Gastroesophageal sphincter (tissue), 3 donors: ENCODE results near the gene FTMT.
"Not testable (repeated sequence)": the region's sequence is repeated elsewhere in the genome, so short reads cannot be mapped to it uniquely, and the experiment has no call there.

Experiments
- CTCF ChIP-seq, 4 experiments: fragments of 200-600 bp in 2 of 4; fragments of 450-650 bp in 2 of 4; sonication (generic) in 1 of 4; IDR thresholded peaks; one replicate each; pipeline ENCODE4 v1.5.1; 2017 to 2019; ENCODE audit warnings: antibody characterized with exemption in 4 of 4, mild to moderate bottlenecking in 2 of 4, moderate library complexity in 2 of 4
- EP300 ChIP-seq: sonication (generic); formaldehyde crosslinking; IDR thresholded peaks from one replicate; pipeline ENCODE4 v1.6.1; 2017; ENCODE audit warnings: antibody characterized with exemption, mild to moderate bottlenecking

DNA sequence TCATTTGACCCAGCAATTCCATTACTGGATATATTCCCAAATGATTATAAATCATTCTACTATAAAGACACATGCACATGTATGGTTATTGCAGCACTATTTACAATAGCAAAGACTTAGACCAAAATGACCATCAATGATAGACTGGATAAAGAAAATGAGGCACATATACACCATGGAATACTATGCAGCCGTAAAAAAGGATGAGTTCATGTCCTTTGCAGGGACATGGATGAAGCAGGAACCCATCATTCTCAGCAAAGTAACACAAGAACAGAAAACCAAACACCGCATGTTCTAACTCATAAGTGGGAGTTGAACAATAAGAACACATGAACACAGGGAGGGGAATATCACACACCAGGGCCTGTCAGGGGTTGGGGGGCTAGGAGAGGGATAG is 46.4 kb upstream of the FTMT start:
- not testable (repeated sequence) for TF ChIP-seq CTCF (IDR thresholded peaks at IDR 0.05); EP300
